Tibial artery (tissue), 4 donors: ENCODE measurements around the gene SRPK2.

Experiments
- DNase-seq, 2 donors: peaks; one replicate each; pipeline ENCODE4 v3.0.0-alpha.2; 2019
- H3K27ac ChIP-seq, 2 donors: fragments of 200-600 bp; sonication (generic) in 1 of 2; 1 replicate in 1 of 2; 2 replicates in 1 of 2; pipeline ENCODE4 v1.5.1; 2018 to 2019; ENCODE audit warnings: mild to moderate bottlenecking in 1 of 2
- H3K27me3 ChIP-seq, 2 donors: fragments of 200-600 bp; sonication (generic) in 1 of 2; one replicate each; pipeline versions ENCODE4 v1.5.1 to v1.6.0; 2016 to 2019
- H3K36me3 ChIP-seq, 3 donors: fragments of 200-600 bp; sonication (generic) in 2 of 3; one replicate each; pipeline ENCODE4 v1.5.1; 2016 to 2019; ENCODE audit warnings: mild to moderate bottlenecking in 2 of 3
- H3K4me1 ChIP-seq, 4 donors: fragments of 200-600 bp; sonication (generic) in 2 of 4; 1 replicate in 3 of 4; 2 replicates in 1 of 4; pipeline ENCODE4 v1.5.1; 2016 to 2019
- H3K4me3 ChIP-seq, 2 donors: fragments of 200-600 bp; sonication (generic) in 1 of 2; 1 replicate in 1 of 2; 2 replicates in 1 of 2; pipeline ENCODE4 v1.5.1; 2018 to 2019; ENCODE audit warnings: mild to moderate bottlenecking in 2 of 2
- H3K9me3 ChIP-seq, 3 donors: fragments of 200-600 bp; sonication (generic) in 1 of 3; one replicate each; pipeline ENCODE4 v1.5.1; 2016 to 2019
- CTCF ChIP-seq, 2 experiments: fragments of 200-600 bp in 1 of 2; fragments of 450-650 bp in 1 of 2; IDR thresholded peaks; one replicate each; pipeline ENCODE4 v1.5.1; 2017 to 2019; ENCODE audit warnings: antibody characterized with exemption in 2 of 2, mild to moderate bottlenecking in 1 of 2, moderate library complexity in 1 of 2
- intact Hi-C: fragments of 100-400 bp; cut with DNase I; formaldehyde crosslinking; loops from one replicate; pipeline ENCODE4 v1.15.0; 2023; ENCODE audit warnings: low total_unique reads

The SRPK2 gene

GRCh38 chr7:105209870-105210269, 178.9 kb downstream of the SRPK2 start:
- TF ChIP-seq CTCF (IDR thresholded peaks at IDR 0.05): no peak
- H3K4me1 ChIP-seq: peaks cover 0 to 24% (median 5%) of the 10 kb centered on the region in 4 donors
- intact Hi-C loops: no loop called here
- H3K9me3 ChIP-seq: no peaks in the 10 kb centered on the region
- H3K36me3 ChIP-seq: no peaks in the 10 kb centered on the region
- H3K27me3 ChIP-seq: no peaks in the 10 kb centered on the region
- no peak for DNase-seq
- no peak overlapping the region for H3K27ac ChIP-seq
- H3K4me3 ChIP-seq: no peak overlapping the region

- intact Hi-C loops: no loop called here
- H3K27ac ChIP-seq: no peak overlapping the region
These were observed 179.3 kb downstream of the SRPK2 start for GRCh38 chr7:105209433-105209832.

GRCh38 chr7:105206985-105207384, 181.7 kb downstream of the SRPK2 start:
- TF ChIP-seq CTCF (IDR thresholded peaks at IDR 0.05): no peak

More at GRCh38 chr7:105209433-105209832, 179.3 kb downstream of the SRPK2 start:
- TF ChIP-seq CTCF (IDR thresholded peaks at IDR 0.05): no peak
- Histone ChIP-seq H3K27me3 (no peaks in the 10 kb centered on the region), H3K4me1 (peaks cover 0 to 24% (median 5%) of the 10 kb centered on the region in 4 donors), H3K36me3 (no peaks in the 10 kb centered on the region), H3K9me3 (no peaks in the 10 kb centered on the region), H3K4me3 (no peak overlapping the region)
- DNase-seq: no peak

GRCh38 chr7:105205592-105206237, 183.0 kb downstream of the SRPK2 start:
- Histone ChIP-seq H3K4me1 (peaks cover 0 to 24% (median 5%) of the 10 kb centered on the region in 4 donors), H3K36me3 (peaks cover 0 to 6% (median 3%) of the 10 kb centered on the region in 3 donors)

More at GRCh38 chr7:105206985-105207384, 181.7 kb downstream of the SRPK2 start:
- Histone ChIP-seq H3K4me3 (no peak overlapping the region), H3K9me3 (no peaks in the 10 kb centered on the region), H3K36me3 (peaks cover 0 to 3% (median 0%) of the 10 kb centered on the region in 3 donors), H3K27ac (no peak overlapping the region), H3K27me3 (no peaks in the 10 kb centered on the region), H3K4me1 (peaks cover 0 to 31% (median 5%) of the 10 kb centered on the region in 4 donors)
- intact Hi-C loops: no loop called here
- no peak for DNase-seq

GRCh38 chr7:105204953-105205352, 183.8 kb downstream of the SRPK2 start:
- no peak for TF ChIP-seq CTCF (IDR thresholded peaks at IDR 0.05)
- no peak overlapping the region for H3K4me3 ChIP-seq
- no peak for DNase-seq
- intact Hi-C loops: no loop called here
- peaks cover 0 to 8% (median 6%) of the 10 kb centered on the region in 3 donors for H3K36me3 ChIP-seq
- H3K27ac ChIP-seq: no peak overlapping the region
- no peaks in the 10 kb centered on the region for H3K9me3 ChIP-seq
- H3K27me3 ChIP-seq: no peaks in the 10 kb centered on the region
- H3K4me1 ChIP-seq: peaks cover 0 to 16% (median 2%) of the 10 kb centered on the region in 4 donors

More at GRCh38 chr7:105205592-105206237, 183.0 kb downstream of the SRPK2 start:
- intact Hi-C loops: no loop called here
- no peak overlapping the region for H3K27ac ChIP-seq
- DNase-seq: no peak
- no peaks in the 10 kb centered on the region for H3K9me3 ChIP-seq
- no peak overlapping the region for H3K4me3 ChIP-seq
- no peaks in the 10 kb centered on the region for H3K27me3 ChIP-seq
- no peak for TF ChIP-seq CTCF (IDR thresholded peaks at IDR 0.05)
